GM21447 (cell line): Measurements from ENCODE around the gene NPIPB5.
"Not testable (repeated sequence)": the region's sequence is repeated elsewhere in the genome, so short reads cannot be mapped to it uniquely, and the experiment has no call there.

Experiments used
- ATAC-seq: cut with Tn5 transposase; IDR thresholded peaks from one replicate; pipeline ENCODE4 v1.9.1; 2021; ENCODE audit not compliant: unreplicated experiment

The NPIPB5 gene

DNA sequence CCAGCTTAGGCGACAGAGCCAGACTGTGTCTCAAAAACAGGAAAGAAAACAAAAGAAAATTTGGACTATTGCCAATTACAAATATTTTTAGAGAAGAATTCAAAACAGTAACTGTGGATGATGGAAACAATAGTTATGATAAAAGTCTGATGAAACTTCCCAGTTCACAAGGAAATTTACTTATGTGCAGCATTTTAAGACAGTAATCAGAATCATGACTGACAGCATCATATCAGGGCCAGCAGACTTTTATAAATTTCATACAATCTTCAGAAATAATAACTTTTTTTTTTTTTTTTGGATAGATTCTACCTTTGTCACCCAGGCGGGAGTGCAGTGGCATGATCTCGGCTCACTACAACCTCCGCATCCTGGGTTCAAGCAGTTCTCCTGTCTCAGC, at the start of gene NPIPB5:
TSS of gene NPIPB5 (plus strand) at position 301 of the 400 bp plus-strand sequence. CDS start 2,911 bp downstream, outside the sequence.
- not testable (repeated sequence) for ATAC-seq

DNA sequence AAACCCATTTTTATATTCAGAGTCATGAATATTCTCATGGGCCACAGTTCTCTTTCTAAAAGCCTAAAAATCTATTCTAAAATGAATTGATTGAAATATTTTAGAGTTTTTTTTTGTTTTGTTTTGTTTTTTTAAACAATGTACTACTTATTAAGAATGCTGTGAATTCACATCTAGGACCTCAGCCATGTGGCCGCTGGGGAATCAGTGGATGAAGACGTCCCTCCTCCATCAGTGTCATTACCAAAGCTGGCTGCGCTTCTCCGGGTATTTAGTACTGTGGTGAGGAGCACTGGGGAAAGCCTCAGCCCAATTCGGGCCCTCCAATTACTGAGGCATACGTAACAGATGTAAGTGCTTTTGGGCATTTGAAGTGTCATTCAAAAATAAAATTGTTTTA, 41.8 kb upstream of the NPIPB5 start:
- ATAC-seq: not testable (repeated sequence)

DNA sequence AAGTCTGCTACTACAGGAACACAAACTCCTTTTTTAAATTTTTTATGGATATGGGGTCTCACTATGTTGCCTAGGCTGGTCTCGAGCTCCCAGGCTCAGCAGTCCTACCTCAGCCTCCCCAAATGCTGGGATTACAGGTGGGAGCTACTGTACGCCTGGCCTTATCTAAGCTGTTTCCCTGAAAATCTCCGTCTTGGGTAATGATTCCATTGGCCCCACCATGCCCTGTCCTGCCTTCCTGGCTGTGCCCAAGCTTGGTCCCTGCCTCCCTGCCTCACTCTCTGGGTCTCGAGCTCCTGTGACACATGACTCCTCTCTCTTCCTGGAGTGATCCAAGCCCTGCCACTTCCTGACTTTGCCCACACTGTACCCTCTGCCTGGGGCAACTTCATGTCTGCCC, 27.3 kb downstream of the NPIPB5 start:
- not testable (repeated sequence) for ATAC-seq

DNA sequence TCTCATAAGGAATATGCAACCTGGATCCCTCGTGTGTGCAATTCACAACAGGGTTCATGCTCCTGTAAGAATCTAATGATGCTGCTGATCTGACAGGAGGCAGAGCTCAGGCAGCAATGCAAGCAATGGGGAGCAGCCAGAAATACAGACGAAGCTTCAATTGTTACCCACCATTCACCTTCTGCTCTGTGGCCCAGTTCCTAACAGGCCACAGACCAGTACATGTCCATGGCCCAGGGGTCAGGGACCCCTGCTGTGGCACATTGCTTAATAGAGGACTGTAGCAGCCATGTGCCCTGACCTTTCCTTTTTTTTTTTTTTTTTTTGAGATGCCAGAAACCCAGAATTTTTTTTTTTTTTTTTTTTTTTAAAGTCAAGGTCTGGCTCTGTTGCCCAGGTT, 34.1 kb downstream of the NPIPB5 start:
- ATAC-seq: not testable (repeated sequence)

DNA sequence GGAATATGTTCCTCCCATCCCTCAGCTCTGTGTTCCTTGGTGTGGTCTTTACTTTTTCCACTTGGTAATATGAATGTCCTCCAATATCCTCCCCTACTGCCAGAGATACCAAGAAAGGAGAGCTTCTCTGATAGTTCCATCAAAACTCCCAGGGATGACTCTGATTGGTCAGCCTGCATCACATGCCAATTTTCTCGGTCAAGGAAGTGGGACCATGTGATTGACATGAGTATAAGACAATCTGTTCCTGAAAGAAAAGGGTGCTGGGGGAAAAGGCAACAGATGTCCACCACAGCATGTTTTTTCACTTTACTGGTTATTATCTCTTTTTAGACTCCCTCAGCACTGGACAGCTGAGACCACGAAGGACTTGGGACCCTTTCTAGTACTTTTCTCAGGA, 35.9 kb downstream of the NPIPB5 start:
- ATAC-seq: not testable (repeated sequence)

DNA sequence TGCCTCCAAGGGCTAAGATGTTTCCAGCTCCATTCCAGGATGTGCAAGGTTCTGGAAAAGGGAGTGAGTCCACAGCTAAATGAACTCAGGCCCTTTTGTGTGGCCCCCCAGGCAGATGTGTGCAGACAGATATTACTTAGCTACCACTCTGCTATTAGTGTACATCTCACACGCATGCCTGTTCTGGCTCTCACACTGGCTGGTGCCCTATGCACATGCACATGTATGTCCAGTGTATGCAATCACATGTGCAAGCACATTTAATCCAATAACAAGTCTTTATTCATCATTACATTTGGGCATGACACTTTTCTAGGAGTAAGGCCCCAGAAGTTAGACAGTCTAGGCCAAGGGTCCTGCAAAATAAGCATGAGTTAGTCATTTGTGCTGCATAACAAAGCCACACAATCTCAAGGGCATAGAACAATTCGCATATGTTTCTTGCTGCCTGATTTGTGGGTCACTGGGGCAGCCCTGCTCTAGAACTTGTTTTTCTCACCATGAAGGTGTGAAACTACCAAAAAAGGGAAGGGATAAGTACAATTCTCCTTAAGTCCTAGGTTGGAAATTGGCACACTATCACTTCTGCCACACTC, 36.6 kb downstream of the NPIPB5 start:
- ATAC-seq: not testable (repeated sequence)

DNA sequence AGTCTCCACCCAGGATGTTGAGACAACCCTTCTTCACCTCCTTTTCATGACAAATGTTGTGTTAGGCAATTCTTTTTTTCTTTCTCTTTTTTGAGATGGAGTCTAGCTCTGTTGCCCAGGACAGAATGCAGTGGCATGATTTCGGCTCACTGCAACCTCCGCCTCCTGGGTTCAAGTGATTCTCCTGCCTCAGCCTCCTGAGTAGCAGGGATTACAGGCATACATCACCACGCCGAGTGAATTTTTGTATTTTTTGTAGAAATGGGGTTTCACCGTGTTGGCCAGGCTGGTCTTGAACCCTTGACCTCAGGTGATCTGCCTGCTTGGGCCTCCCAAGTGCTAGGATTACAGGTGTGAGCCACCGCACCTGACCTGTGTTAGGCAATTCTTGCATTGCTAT, 39.2 kb downstream of the NPIPB5 start:
- ATAC-seq: not testable (repeated sequence)

DNA sequence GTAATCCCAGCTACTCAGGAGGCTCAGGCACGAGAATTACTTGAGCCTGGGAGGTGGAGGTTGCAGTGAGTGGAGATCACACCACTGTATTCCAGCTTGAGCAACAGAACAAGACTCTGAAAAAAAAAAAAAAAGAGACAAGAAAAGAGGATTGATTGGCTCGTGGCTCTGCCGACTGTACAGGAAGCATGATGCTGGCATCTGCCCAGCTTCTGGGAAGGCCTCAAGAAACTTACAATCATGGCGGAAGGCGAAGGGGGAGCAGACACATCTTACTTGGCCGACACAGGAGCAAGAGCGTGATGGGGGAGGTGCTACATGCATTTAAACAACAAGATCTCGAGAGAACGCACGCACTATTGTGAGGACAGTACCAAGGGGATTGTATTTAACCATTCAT, 40.5 kb downstream of the NPIPB5 start:
- not testable (repeated sequence) for ATAC-seq

DNA sequence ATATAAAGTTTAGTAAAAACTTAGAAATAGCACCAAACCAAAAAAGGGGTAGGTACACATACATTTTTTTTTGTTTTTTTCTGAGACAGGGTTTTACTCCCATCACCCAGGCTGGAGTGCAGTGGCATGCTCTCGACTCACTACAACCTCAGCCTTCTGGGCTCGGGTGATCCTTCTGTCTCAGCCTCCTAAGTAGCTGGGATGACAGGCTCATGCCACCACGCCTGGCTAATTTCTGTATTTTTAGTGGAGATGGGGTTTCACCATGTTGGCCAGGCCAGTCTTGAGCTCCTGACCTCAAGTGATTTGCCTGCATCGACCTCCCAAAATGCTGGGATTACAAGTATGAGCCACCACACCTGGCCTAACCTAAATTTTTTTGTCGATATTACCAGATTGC, 41.0 kb downstream of the NPIPB5 start:
- ATAC-seq: not testable (repeated sequence)

GRCh38 chr16:22556759-22557158, 46.1 kb downstream of the NPIPB5 start:
- not testable (repeated sequence) for ATAC-seq
